H1 (cell line): ENCODE data around the gene WDR1. TPM values are rescaled to one million over a fixed set of nuclear protein-coding genes. Genes with fewer than 3 reads are reported as not detected.

Source experiments
- ASH2L ChIP-seq: fragments of 200-600, 300-600 bp; sonication (generic); IDR thresholded peaks from one replicate; pipeline ENCODE4 v1.7.1; 2017; ENCODE audit warnings: low read length
- YY1 ChIP-seq: IDR thresholded peaks from 2 replicates; pipeline ENCODE4 v1.6.1; 2011; ENCODE audit warnings: low read depth, mild to moderate bottlenecking, low read length
- polyA plus RNA-seq, 7 experiments: library from polyadenylated mRNA; depleted of rRNA in 3 of 7; stranded (reverse) in 5 of 7; unstranded in 2 of 7; fragments of >200 nt in 5 of 7; fragments of 200-250 nt in 2 of 7; gene quantifications; 1 replicate in 5 of 7; 2 replicates in 1 of 7; 4 replicates in 1 of 7; pipeline versions ENCODE4 v1.2.1 to v1.2.3, GENCODE V29; 2011 to 2013; ENCODE audit warnings: missing spikeins in 2 of 7, mixed read lengths in 2 of 7
- total RNA-seq: library from RNA; stranded (reverse); fragmentation: NEBNext Ultra II Directional; extraction: Animal tissue kit (Norgen Biotek cat#: 25700); gene quantifications from 2 replicates; pipeline ENCODE4 v1.2.1, GENCODE V29; 2021
- TF ChIP-seq, protein P1 (sequence below): IDR thresholded peaks from 2 replicates; pipeline ENCODE4 v1.6.1; 2011; ENCODE audit warnings: low read length, improper control_type of control experiment
- TF ChIP-seq, protein P2 (sequence below): IDR thresholded peaks from 2 replicates; pipeline ENCODE4 v1.6.1; 2012; ENCODE audit warnings: inconsistent platforms
- TF ChIP-seq, protein P3 (sequence below): fragments of 300-600 bp; sonication (generic); IDR thresholded peaks from 2 replicates; pipeline ENCODE4 v1.7.1; 2012; ENCODE audit warnings: low read length, moderate library complexity, mild to moderate bottlenecking, inconsistent platforms; ENCODE audit not compliant: insufficient replicate concordance

Gene WDR1
- total and polyA plus RNA-seq, 2 of the 8 experiments (the other 6 are each of a cell fraction or from before 2014, with no cell fraction given), result 315 to 377 TPM

DNA sequence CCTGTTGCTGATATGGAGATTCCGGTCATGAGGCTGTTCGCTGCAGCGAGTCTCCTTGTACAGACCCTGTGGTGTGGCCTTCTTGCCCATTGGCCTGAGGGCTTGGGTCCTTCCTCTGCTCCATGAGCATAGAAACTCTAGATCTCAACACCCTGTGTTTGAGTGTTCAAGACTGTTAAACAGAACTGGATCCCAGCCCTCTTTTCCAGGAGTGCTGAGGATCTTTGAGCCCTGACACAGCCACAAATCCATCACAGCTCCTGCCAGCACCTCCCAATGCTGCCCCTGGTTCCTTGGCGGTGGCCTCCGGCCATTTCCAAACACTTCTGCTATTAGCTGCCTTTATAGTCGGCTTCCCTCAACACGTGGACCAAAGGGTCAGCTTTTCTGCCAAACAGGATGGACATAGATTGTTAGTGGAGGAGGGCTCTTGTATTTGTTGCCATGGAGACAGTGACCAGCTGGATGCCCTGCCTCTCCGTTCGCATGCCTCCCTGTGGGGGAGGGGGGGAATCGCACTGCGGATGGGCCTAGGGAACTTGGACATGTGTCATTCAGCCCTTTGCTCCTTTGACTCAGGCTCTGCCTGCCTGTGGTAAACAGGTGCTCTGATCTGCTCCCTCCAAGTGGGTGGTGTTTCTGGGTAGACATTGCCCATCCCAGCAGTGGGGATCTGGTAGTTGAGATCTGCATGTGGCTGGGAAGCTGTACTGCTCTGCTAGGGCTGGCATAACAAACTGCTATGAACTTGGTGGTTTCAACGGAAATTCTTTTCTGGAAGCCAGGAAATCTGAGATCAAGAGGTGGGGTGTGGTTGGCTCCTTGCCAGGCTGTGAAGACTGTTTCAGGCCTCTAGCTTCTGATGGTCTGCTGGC lies 6.9 kb upstream of the WDR1 start (continued):
- TF ChIP-seq, protein P1, sequence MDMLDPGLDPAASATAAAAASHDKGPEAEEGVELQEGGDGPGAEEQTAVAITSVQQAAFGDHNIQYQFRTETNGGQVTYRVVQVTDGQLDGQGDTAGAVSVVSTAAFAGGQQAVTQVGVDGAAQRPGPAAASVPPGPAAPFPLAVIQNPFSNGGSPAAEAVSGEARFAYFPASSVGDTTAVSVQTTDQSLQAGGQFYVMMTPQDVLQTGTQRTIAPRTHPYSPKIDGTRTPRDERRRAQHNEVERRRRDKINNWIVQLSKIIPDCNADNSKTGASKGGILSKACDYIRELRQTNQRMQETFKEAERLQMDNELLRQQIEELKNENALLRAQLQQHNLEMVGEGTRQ, result no peak
- TF ChIP-seq, protein P2, sequence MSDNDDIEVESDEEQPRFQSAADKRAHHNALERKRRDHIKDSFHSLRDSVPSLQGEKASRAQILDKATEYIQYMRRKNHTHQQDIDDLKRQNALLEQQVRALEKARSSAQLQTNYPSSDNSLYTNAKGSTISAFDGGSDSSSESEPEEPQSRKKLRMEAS, result 0 out of 2 replicates have a peak, but pooled peaks have one; percentile 28
- TF ChIP-seq, protein P3, sequence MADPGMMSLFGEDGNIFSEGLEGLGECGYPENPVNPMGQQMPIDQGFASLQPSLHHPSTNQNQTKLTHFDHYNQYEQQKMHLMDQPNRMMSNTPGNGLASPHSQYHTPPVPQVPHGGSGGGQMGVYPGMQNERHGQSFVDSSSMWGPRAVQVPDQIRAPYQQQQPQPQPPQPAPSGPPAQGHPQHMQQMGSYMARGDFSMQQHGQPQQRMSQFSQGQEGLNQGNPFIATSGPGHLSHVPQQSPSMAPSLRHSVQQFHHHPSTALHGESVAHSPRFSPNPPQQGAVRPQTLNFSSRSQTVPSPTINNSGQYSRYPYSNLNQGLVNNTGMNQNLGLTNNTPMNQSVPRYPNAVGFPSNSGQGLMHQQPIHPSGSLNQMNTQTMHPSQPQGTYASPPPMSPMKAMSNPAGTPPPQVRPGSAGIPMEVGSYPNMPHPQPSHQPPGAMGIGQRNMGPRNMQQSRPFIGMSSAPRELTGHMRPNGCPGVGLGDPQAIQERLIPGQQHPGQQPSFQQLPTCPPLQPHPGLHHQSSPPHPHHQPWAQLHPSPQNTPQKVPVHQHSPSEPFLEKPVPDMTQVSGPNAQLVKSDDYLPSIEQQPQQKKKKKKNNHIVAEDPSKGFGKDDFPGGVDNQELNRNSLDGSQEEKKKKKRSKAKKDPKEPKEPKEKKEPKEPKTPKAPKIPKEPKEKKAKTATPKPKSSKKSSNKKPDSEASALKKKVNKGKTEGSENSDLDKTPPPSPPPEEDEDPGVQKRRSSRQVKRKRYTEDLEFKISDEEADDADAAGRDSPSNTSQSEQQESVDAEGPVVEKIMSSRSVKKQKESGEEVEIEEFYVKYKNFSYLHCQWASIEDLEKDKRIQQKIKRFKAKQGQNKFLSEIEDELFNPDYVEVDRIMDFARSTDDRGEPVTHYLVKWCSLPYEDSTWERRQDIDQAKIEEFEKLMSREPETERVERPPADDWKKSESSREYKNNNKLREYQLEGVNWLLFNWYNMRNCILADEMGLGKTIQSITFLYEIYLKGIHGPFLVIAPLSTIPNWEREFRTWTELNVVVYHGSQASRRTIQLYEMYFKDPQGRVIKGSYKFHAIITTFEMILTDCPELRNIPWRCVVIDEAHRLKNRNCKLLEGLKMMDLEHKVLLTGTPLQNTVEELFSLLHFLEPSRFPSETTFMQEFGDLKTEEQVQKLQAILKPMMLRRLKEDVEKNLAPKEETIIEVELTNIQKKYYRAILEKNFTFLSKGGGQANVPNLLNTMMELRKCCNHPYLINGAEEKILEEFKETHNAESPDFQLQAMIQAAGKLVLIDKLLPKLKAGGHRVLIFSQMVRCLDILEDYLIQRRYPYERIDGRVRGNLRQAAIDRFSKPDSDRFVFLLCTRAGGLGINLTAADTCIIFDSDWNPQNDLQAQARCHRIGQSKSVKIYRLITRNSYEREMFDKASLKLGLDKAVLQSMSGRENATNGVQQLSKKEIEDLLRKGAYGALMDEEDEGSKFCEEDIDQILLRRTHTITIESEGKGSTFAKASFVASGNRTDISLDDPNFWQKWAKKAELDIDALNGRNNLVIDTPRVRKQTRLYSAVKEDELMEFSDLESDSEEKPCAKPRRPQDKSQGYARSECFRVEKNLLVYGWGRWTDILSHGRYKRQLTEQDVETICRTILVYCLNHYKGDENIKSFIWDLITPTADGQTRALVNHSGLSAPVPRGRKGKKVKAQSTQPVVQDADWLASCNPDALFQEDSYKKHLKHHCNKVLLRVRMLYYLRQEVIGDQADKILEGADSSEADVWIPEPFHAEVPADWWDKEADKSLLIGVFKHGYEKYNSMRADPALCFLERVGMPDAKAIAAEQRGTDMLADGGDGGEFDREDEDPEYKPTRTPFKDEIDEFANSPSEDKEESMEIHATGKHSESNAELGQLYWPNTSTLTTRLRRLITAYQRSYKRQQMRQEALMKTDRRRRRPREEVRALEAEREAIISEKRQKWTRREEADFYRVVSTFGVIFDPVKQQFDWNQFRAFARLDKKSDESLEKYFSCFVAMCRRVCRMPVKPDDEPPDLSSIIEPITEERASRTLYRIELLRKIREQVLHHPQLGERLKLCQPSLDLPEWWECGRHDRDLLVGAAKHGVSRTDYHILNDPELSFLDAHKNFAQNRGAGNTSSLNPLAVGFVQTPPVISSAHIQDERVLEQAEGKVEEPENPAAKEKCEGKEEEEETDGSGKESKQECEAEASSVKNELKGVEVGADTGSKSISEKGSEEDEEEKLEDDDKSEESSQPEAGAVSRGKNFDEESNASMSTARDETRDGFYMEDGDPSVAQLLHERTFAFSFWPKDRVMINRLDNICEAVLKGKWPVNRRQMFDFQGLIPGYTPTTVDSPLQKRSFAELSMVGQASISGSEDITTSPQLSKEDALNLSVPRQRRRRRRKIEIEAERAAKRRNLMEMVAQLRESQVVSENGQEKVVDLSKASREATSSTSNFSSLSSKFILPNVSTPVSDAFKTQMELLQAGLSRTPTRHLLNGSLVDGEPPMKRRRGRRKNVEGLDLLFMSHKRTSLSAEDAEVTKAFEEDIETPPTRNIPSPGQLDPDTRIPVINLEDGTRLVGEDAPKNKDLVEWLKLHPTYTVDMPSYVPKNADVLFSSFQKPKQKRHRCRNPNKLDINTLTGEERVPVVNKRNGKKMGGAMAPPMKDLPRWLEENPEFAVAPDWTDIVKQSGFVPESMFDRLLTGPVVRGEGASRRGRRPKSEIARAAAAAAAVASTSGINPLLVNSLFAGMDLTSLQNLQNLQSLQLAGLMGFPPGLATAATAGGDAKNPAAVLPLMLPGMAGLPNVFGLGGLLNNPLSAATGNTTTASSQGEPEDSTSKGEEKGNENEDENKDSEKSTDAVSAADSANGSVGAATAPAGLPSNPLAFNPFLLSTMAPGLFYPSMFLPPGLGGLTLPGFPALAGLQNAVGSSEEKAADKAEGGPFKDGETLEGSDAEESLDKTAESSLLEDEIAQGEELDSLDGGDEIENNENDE, result no peak
- no peak for TF ChIP-seq YY1
- peak; percentile 25 for TF ChIP-seq ASH2L
